ENCODE measurements around the gene COX6B1.

DNA sequence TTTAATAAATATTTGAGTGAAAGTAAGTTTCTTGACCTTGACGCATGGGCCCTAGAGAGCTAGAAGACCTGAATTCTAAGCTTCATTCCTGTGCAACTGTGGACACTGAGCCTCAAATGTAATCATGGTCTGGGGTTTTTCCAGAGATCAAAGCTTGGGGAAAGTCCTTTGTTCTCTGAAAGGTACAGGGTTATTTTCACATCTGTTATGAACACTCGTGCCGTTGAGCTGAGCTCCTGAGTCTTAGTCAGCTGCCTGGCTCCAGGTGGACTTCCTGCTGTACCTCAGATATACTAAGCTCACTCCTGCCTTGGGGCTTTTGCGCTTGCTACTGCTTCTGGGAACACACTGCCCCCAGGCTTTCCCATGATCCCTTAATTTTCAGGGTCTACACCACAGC, 48.7 kb downstream of the COX6B1 start:
- TF ChIP-seq, protein P1, sequence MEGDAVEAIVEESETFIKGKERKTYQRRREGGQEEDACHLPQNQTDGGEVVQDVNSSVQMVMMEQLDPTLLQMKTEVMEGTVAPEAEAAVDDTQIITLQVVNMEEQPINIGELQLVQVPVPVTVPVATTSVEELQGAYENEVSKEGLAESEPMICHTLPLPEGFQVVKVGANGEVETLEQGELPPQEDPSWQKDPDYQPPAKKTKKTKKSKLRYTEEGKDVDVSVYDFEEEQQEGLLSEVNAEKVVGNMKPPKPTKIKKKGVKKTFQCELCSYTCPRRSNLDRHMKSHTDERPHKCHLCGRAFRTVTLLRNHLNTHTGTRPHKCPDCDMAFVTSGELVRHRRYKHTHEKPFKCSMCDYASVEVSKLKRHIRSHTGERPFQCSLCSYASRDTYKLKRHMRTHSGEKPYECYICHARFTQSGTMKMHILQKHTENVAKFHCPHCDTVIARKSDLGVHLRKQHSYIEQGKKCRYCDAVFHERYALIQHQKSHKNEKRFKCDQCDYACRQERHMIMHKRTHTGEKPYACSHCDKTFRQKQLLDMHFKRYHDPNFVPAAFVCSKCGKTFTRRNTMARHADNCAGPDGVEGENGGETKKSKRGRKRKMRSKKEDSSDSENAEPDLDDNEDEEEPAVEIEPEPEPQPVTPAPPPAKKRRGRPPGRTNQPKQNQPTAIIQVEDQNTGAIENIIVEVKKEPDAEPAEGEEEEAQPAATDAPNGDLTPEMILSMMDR (IDR thresholded peaks at IDR 0.05) = no peak
- TF ChIP-seq, protein P2, sequence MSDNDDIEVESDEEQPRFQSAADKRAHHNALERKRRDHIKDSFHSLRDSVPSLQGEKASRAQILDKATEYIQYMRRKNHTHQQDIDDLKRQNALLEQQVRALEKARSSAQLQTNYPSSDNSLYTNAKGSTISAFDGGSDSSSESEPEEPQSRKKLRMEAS (IDR thresholded peaks at IDR 0.05; ENCODE audit: low read depth) = no peak
- no peak for TF ChIP-seq FOXJ3 (CRISPR knock-in tag; IDR thresholded peaks at IDR 0.05)
- TF ChIP-seq SMC3 (IDR thresholded peaks at IDR 0.05; ENCODE audit: low read depth, low read length) = no peak
- TF ChIP-seq GABPA (IDR thresholded peaks at IDR 0.05; ENCODE audit: low read depth) = no peak
- no peak for TF ChIP-seq EP300 (IDR thresholded peaks at IDR 0.05; ENCODE audit: borderline replicate concordance in 1 of 2, low read depth in 1 of 2, low read length in 1 of 2)

Measured in SK-N-SH (cell line).